ENCODE results near the gene GAS2L3. TPM values are rescaled to one million over a fixed set of nuclear protein-coding genes. Genes with fewer than 3 reads are reported as not detected.

The GAS2L3 gene
- total RNA-seq, 2 experiments from 2014 or later = 13.5 to 21.5 TPM

- Histone ChIP-seq H3K27ac (ENCODE audit: low read depth, low read length, poor library complexity, severe bottlenecking) (no peak overlapping the region), H3K79me2 (ENCODE audit: insufficient read depth, low read depth, low read length) (no peaks in the 10 kb centered on the region), H3K4me2 (ENCODE audit: low read length) (no peak overlapping the region), H3K4me3 (ENCODE audit: low read depth, low read length, poor library complexity, severe bottlenecking) (no peak overlapping the region), H4K20me1 (ENCODE audit: insufficient read depth, low read length) (no peaks in the 10 kb centered on the region), H3K4me1 (ENCODE audit: insufficient read depth, low read length, poor library complexity, severe bottlenecking) (no peaks in the 10 kb centered on the region), H3K36me3 (ENCODE audit: insufficient read depth, low read length) (no peaks in the 10 kb centered on the region), H3K9me2 (ENCODE audit: insufficient read depth, low read length) (no peaks in the 10 kb centered on the region), H2AFZ (ENCODE audit: low read length) (no peak overlapping the region), H3K9me3 (ENCODE audit: low read length) (no peaks in the 10 kb centered on the region)
- ChIA-PET CTCF (ENCODE audit: unreplicated experiment) (no interaction called here), POLR2A (no interaction called here)
- intact Hi-C loops (cut with micrococcal nuclease; ENCODE audit: unreplicated experiment) = loop anchor here (1.0 kb wide), 1 partner anchor 72 kb away; no protein-coding TSS in a partner anchor
- BruUV-seq (replicated peaks) = no TSS peak
- peak; percentile 55 for DNase-seq (ENCODE audit: low spot score)
- TF ChIP-seq CTCF (conservative IDR thresholded peaks at IDR 0.05; ENCODE audit: low read length) (peak; percentile 95), EZH2phosphoT487 (IDR thresholded peaks at IDR 0.05; ENCODE audit: borderline replicate concordance, low read depth, low read length) (no peak)
These were observed 95.6 kb downstream of the GAS2L3 start for GRCh38 chr12:100668945-100669536.

- TF ChIP-seq CTCF (conservative IDR thresholded peaks at IDR 0.05; ENCODE audit: low read length) (no peak), EZH2phosphoT487 (IDR thresholded peaks at IDR 0.05; ENCODE audit: borderline replicate concordance, low read depth, low read length) (no peak)
- Histone ChIP-seq H3K27ac (ENCODE audit: low read depth, low read length, poor library complexity, severe bottlenecking) (no peak overlapping the region), H3K4me2 (ENCODE audit: low read length) (no peak overlapping the region), H3K9me2 (ENCODE audit: insufficient read depth, low read length) (no peaks in the 10 kb centered on the region), H3K4me3 (ENCODE audit: low read depth, low read length, poor library complexity, severe bottlenecking) (no peak overlapping the region), H4K20me1 (ENCODE audit: insufficient read depth, low read length) (no peaks in the 10 kb centered on the region), H3K36me3 (ENCODE audit: insufficient read depth, low read length) (no peaks in the 10 kb centered on the region), H3K79me2 (ENCODE audit: insufficient read depth, low read depth, low read length) (no peaks in the 10 kb centered on the region), H3K9me3 (ENCODE audit: low read length) (no peaks in the 10 kb centered on the region), H3K4me1 (ENCODE audit: insufficient read depth, low read length, poor library complexity, severe bottlenecking) (no peaks in the 10 kb centered on the region), H2AFZ (ENCODE audit: low read length) (no peak overlapping the region)
- DNase-seq (ENCODE audit: low spot score) = no peak
- intact Hi-C loops (cut with micrococcal nuclease; ENCODE audit: unreplicated experiment) = loop anchor here (1.0 to 5.0 kb wide), 3 partner anchors 71 to 438 kb away; partner anchors contain the start of gene SLC17A8
- no TSS peak for BruUV-seq (replicated peaks)
- POLR2A ChIA-PET = no interaction called here
- CTCF ChIA-PET (ENCODE audit: unreplicated experiment) = no interaction called here
These were observed 96.4 kb downstream of the GAS2L3 start for GRCh38 chr12:100669922-100670321.

GRCh38 chr12:100671396-100672074 is 98.1 kb downstream of the GAS2L3 start:
- Histone ChIP-seq H3K4me1 (ENCODE audit: insufficient read depth, low read length, poor library complexity, severe bottlenecking) (no peaks in the 10 kb centered on the region), H3K27ac (ENCODE audit: low read depth, low read length, poor library complexity, severe bottlenecking) (no peak overlapping the region), H3K36me3 (ENCODE audit: insufficient read depth, low read length) (no peaks in the 10 kb centered on the region), H2AFZ (ENCODE audit: low read length) (no peak overlapping the region), H4K20me1 (ENCODE audit: insufficient read depth, low read length) (no peaks in the 10 kb centered on the region), H3K79me2 (ENCODE audit: insufficient read depth, low read depth, low read length) (no peaks in the 10 kb centered on the region), H3K9me3 (ENCODE audit: low read length) (no peaks in the 10 kb centered on the region), H3K4me3 (ENCODE audit: low read depth, low read length, poor library complexity, severe bottlenecking) (no peak overlapping the region), H3K4me2 (ENCODE audit: low read length) (no peak overlapping the region), H3K9me2 (ENCODE audit: insufficient read depth, low read length) (no peaks in the 10 kb centered on the region)
- CTCF ChIA-PET (ENCODE audit: unreplicated experiment) = interaction anchor here (0.5 kb wide), 1 partner anchor 306 kb away, joined by 4 read pairs; no protein-coding TSS in a partner anchor
- no peak for DNase-seq (ENCODE audit: low spot score)
- intact Hi-C loops (cut with micrococcal nuclease; ENCODE audit: unreplicated experiment) = loop anchor here (5.0 kb wide), 2 partner anchors 314 to 439 kb away; partner anchors contain the start of gene SLC17A8
- no TSS peak for BruUV-seq (replicated peaks)
- TF ChIP-seq EZH2phosphoT487 (IDR thresholded peaks at IDR 0.05; ENCODE audit: borderline replicate concordance, low read depth, low read length) = no peak
- TF ChIP-seq CTCF (conservative IDR thresholded peaks at IDR 0.05; ENCODE audit: low read length) = no peak
- POLR2A ChIA-PET = interaction anchor here (0.7 to 0.8 kb wide), 2 partner anchors 10 to 861 kb away, joined by 3 to 6 read pairs; no protein-coding TSS in a partner anchor

All from OCI-LY7 (cell line).